Prostate gland (tissue), 2 donors: ENCODE data around the gene TPSB2.

Experiments used
- CTCF ChIP-seq, 4 experiments: fragments of 200-600 bp in 2 of 4; fragments of 450-650 bp in 2 of 4; sonication (generic) in 2 of 4; IDR thresholded peaks; 1 replicate in 3 of 4; 2 replicates in 1 of 4; pipeline ENCODE4 v1.5.1; 2016 to 2019; ENCODE audit warnings: antibody characterized with exemption in 4 of 4, mild to moderate bottlenecking in 2 of 4, moderate library complexity in 2 of 4
- POLR2A ChIP-seq: fragments of 450-650 bp; IDR thresholded peaks from one replicate; pipeline ENCODE4 v1.6.1; 2016; ENCODE audit warnings: antibody characterized with exemption, mild to moderate bottlenecking
- POLR2AphosphoS5 ChIP-seq: sonication (generic); formaldehyde crosslinking; IDR thresholded peaks from one replicate; pipeline ENCODE4 v1.6.1; 2017; ENCODE audit warnings: antibody characterized with exemption

GRCh38 chr16:1204933-1205332 lies 25.1 kb downstream of the TPSB2 start:
- TF ChIP-seq CTCF (IDR thresholded peaks at IDR 0.05) (no peak), POLR2AphosphoS5 (no peak), POLR2A (no peak)
